ENCODE measurements around the gene CD74. TPM values are rescaled to one million over a fixed set of nuclear protein-coding genes. Genes with fewer than 3 reads are reported as not detected.

CD74 gene
- total RNA-seq, 1 experiment from 2014 or later = 19.5 TPM

DNA sequence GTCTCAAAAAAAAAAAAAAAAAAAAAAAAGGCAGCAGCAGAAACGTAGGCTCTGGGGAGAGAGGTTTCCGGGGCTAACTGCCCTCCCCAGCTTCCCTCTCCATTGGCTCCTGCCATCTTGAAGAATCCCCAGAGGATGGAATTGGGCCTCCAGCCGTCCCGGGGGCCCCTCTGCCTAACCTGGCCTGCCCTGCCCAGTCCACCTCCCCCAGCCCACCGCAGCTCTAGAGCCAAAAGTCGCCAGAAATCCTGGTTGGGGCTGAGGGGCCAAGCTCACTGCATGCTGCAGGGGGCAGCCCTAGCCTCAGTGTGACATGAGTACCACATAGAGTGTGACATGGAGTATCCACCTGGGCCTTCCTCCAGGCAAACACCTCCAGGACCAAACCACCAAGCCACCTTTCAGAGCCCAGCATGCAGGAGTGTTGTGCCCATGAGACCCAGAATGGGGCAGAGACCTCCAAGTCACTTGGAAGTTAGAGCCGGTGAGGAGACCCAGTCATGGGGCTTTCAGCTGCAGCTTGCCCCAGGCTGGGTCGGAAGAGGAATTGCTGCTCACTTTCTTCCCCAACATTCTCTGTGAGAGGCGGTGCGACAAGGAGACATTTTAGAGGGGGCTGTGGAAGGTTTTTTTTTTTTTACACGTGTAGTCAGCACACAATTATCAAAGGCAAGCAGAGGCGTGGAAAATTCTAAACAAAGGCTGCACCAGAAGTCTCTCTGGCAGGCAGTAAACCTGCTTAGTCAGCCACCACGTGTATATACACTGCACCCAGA, 17.6 kb downstream of the CD74 start:
- H3K79me1 ChIP-seq (ENCODE audit: insufficient read depth, low read depth, low read length, poor library complexity, severe bottlenecking) = no peaks in the 10 kb centered on the region
- no peak overlapping the region for H3K56ac ChIP-seq (ENCODE audit: insufficient read length, low read depth, low read length)
- H2AK5ac ChIP-seq (ENCODE audit: insufficient read length, low read length) = no peak overlapping the region
- no CpG with 5 or more reads among the region's 13 CpGs for WGBS (ENCODE audit: extremely low coverage, insufficient read length, low lambda C conversion rate)
- no peak overlapping the region for H3K27ac ChIP-seq (ENCODE audit: insufficient read length, low read depth, low read length)
- H3K36me3 Mint-ChIP-seq (ENCODE audit: insufficient read depth in 1 of 3, low read depth in 3 of 3) = peaks cover 55 to 94% (median 79%) of the 10 kb centered on the region in 3 experiments
- no peak overlapping the region for H3T11ph ChIP-seq (ENCODE audit: low read length)
- H2BK12ac ChIP-seq (ENCODE audit: insufficient read length, low read depth, low read length) = no peak overlapping the region
- no peaks in the 10 kb centered on the region for H3K4me1 Mint-ChIP-seq
- no peaks in the 10 kb centered on the region for H3K4me1 ChIP-seq (ENCODE audit: insufficient read depth, low read length)
- no peak overlapping the region for H3K14ac ChIP-seq (ENCODE audit: insufficient read depth, low read length)
- H3K4me3 Mint-ChIP-seq = no peak overlapping the region
- no peak overlapping the region for H3K18ac ChIP-seq (ENCODE audit: insufficient read length, low read depth, low read length)
- no peaks in the 10 kb centered on the region for H3K79me2 ChIP-seq (ENCODE audit: insufficient read depth, low read length)
- no peak overlapping the region for H3K9ac ChIP-seq (ENCODE audit: extremely low read depth, insufficient read length, low read length)
- no peak overlapping the region for H4K91ac ChIP-seq (ENCODE audit: insufficient read length, low read depth, low read length)
- TF ChIP-seq, protein P1, sequence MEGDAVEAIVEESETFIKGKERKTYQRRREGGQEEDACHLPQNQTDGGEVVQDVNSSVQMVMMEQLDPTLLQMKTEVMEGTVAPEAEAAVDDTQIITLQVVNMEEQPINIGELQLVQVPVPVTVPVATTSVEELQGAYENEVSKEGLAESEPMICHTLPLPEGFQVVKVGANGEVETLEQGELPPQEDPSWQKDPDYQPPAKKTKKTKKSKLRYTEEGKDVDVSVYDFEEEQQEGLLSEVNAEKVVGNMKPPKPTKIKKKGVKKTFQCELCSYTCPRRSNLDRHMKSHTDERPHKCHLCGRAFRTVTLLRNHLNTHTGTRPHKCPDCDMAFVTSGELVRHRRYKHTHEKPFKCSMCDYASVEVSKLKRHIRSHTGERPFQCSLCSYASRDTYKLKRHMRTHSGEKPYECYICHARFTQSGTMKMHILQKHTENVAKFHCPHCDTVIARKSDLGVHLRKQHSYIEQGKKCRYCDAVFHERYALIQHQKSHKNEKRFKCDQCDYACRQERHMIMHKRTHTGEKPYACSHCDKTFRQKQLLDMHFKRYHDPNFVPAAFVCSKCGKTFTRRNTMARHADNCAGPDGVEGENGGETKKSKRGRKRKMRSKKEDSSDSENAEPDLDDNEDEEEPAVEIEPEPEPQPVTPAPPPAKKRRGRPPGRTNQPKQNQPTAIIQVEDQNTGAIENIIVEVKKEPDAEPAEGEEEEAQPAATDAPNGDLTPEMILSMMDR (conservative IDR thresholded peaks at IDR 0.05) = no peak
- no peak overlapping the region for H2BK120ac ChIP-seq (ENCODE audit: low read depth, low read length, poor library complexity, severe bottlenecking)
- DNase-seq = no peak
- no peaks in the 10 kb centered on the region for H3K9me3 ChIP-seq (ENCODE audit: control insufficient read depth, low read depth, low read length)
- H2BK15ac ChIP-seq (ENCODE audit: low read depth, low read length) = no peak overlapping the region
- no peak overlapping the region for H2BK5ac ChIP-seq (ENCODE audit: insufficient read length, low read length)
- no peak overlapping the region for H3K23ac ChIP-seq (ENCODE audit: insufficient read length, low read depth, low read length)
- H3K23me2 ChIP-seq (ENCODE audit: insufficient read length, low read depth, low read length, poor library complexity, severe bottlenecking) = no peaks in the 10 kb centered on the region
- H3K27me3 ChIP-seq (ENCODE audit: insufficient read depth, low read length) = no peaks in the 10 kb centered on the region
- H4K8ac ChIP-seq (replicated peaks; ENCODE audit: insufficient read length, low read depth, low read length) = no peak overlapping the region
- H3K27ac Mint-ChIP-seq = peak overlapping the region in 2 of 3 experiments; percentile 22 to 47; a peak in 2 of 7 replicates
- H3K9me3 Mint-ChIP-seq = no peaks in the 10 kb centered on the region
- H4K20me1 ChIP-seq (ENCODE audit: control insufficient read depth, insufficient read depth, insufficient read length) = peaks cover 2% of the 10 kb centered on the region
- H3K27me3 Mint-ChIP-seq (ENCODE audit: low read depth) = no peaks in the 10 kb centered on the region; the same call in 1 of the 2 replicates
- H2AFZ ChIP-seq (ENCODE audit: low read length) = no peak overlapping the region
- H2BK20ac ChIP-seq (ENCODE audit: low read depth, low read length, poor library complexity, severe bottlenecking) = no peak overlapping the region
- H3K4me2 ChIP-seq (ENCODE audit: insufficient read depth, insufficient read length, low read length) = no peak overlapping the region
- H3K4ac ChIP-seq (ENCODE audit: low read depth, low read length) = no peak overlapping the region
- no peak overlapping the region for H4K5ac ChIP-seq (ENCODE audit: insufficient read length, low read depth, low read length)
